K562 (cell line): ENCODE data around the gene FRMD7. TPM values are rescaled to one million over a fixed set of nuclear protein-coding genes. Genes with fewer than 3 reads are reported as not detected.

Source experiments
- ATAC-seq: fragments of 200-7000 bp; cut with Tn5 transposase; 3 replicates; pipeline ENCODE4 v1.9.1; 2020; ENCODE audit warnings: moderate library complexity
- BruUV-seq: library from RNA; stranded (reverse); fragments of 400-500 nt; replicated peaks from 2 replicates; lab custom pipeline; 2021; lab: Mats Ljungman, UMichigan
- CTCF ChIA-PET: fragments of 300-600 bp; formaldehyde crosslinking; extraction: SDS; loops from one replicate; lab custom pipeline; 2021; ENCODE audit warnings: low intra/inter-chr PET ratio; lab: Yijun Ruan, JAX
- POLR2A ChIA-PET: fragments of 300-600, 350-650 bp; sonication (Branson Sonifier 250); formaldehyde crosslinking; extraction: SDS; loops from one replicate; lab custom pipeline; 2021; ENCODE audit warnings: antibody characterized with exemption, inconsistent platforms; lab: Yijun Ruan, JAX
- DNase-seq, 4 experiments: peaks; one replicate each; pipeline versions ENCODE4 v3.0.0 to v3.0.0-alpha.2; 2011 to 2018; ENCODE audit warnings: low spot score in 3 of 4, mixed read lengths in 3 of 4; ENCODE audit errors: extremely low read depth in 1 of 4
- FAIRE-seq: peaks from 2 replicates; lab custom pipeline; 2011; peaks lifted over from hg19 to GRCh38; lab: Jason Lieb, UNC
- H2AFZ ChIP-seq: 2 replicates; pipeline ENCODE4 v1.6.0; 2011; ENCODE audit warnings: low read depth, low read length, control low read depth, inconsistent platforms
- H3K27ac ChIP-seq: fragments of 200-600 bp; 3 replicates; pipeline ENCODE4 v1.8.0; 2011; ENCODE audit warnings: low read depth, mild to moderate bottlenecking, control low read depth, inconsistent platforms, low read length, moderate library complexity, mixed read lengths; ENCODE audit errors: extremely low read depth
- H3K27me3 ChIP-seq, 2 experiments: fragments of 300-600 bp in 1 of 2; 2 replicates in 1 of 2; 3 replicates in 1 of 2; pipeline versions ENCODE4 v1.6.0 to v1.8.0; 2011; ENCODE audit warnings: inconsistent platforms in 2 of 2, low read length in 2 of 2, mild to moderate bottlenecking in 1 of 2, mixed read lengths in 1 of 2, moderate library complexity in 1 of 2; ENCODE audit not compliant: control insufficient read depth in 2 of 2, insufficient read depth in 2 of 2
- H3K36me3 ChIP-seq: fragments of 300-600 bp; 3 replicates; pipeline ENCODE4 v1.8.0; 2011; ENCODE audit warnings: mild to moderate bottlenecking, low read length, inconsistent platforms; ENCODE audit not compliant: control insufficient read depth, insufficient read depth
- H3K4me1 ChIP-seq, 2 experiments: fragments of 200-600 bp in 1 of 2; replicated peaks in 1 of 2; 2 replicates in 1 of 2; 3 replicates in 1 of 2; pipeline versions ENCODE4 v1.5.1 to v1.8.0; 2011; ENCODE audit warnings: inconsistent platforms in 2 of 2, low read length in 2 of 2, mild to moderate bottlenecking in 1 of 2, mixed read lengths in 1 of 2, moderate library complexity in 1 of 2; ENCODE audit not compliant: control insufficient read depth in 2 of 2, insufficient read depth in 2 of 2
- H3K4me2 ChIP-seq: 2 replicates; pipeline ENCODE4 v1.6.1; 2011; ENCODE audit warnings: low read length, control low read depth, inconsistent platforms, mixed read lengths; ENCODE audit not compliant: insufficient read depth
- H3K4me3 ChIP-seq: fragments of 200-600 bp; sonication (generic), shearing (Covaris generic); 2 replicates; pipeline ENCODE4 v1.5.1; 2016; ENCODE audit warnings: control low read depth, inconsistent platforms
- H3K79me2 ChIP-seq: fragments of 200-600 bp; 3 replicates; pipeline ENCODE4 v1.8.0; 2011; ENCODE audit warnings: low read length, inconsistent platforms; ENCODE audit not compliant: control insufficient read depth, insufficient read depth
- H3K9ac ChIP-seq, 2 experiments: 2 replicates each; pipeline versions ENCODE4 v1.6.0 to v1.6.1; 2011; ENCODE audit warnings: low read depth in 2 of 2, low read length in 2 of 2, control low read depth in 1 of 2, inconsistent platforms in 1 of 2, mild to moderate bottlenecking in 1 of 2, mixed read lengths in 1 of 2; ENCODE audit not compliant: insufficient read depth in 1 of 2
- H3K9me1 ChIP-seq: one replicate; pipeline ENCODE4 v1.6.0; 2011; ENCODE audit warnings: inconsistent platforms, mild to moderate bottlenecking, low read length, moderate library complexity; ENCODE audit not compliant: control insufficient read depth, insufficient read depth
- H3K9me3 ChIP-seq: replicated peaks from 2 replicates; pipeline ENCODE4 v1.5.1; 2011; ENCODE audit warnings: low read depth, low read length, inconsistent platforms; ENCODE audit not compliant: control insufficient read depth, insufficient read depth
- H4K20me1 ChIP-seq: replicated peaks from 2 replicates; pipeline ENCODE4 v1.6.1; 2011; ENCODE audit warnings: low read length, inconsistent platforms, mixed read lengths; ENCODE audit not compliant: control insufficient read depth, insufficient read depth
- ATF7 ChIP-seq: fragments of 450-650 bp; IDR thresholded peaks from 2 replicates; pipeline ENCODE4 v1.7.1; 2014; ENCODE audit warnings: mild to moderate bottlenecking, moderate library complexity
- CEBPB ChIP-seq: fragments of 450-650 bp; IDR thresholded peaks from 2 replicates; pipeline ENCODE4 v1.6.1; 2016; ENCODE audit warnings: missing genetic modification characterization, missing compliant biosample characterization
- CREM ChIP-seq: IDR thresholded peaks from 2 replicates; pipeline ENCODE4 v1.6.1; 2014; ENCODE audit warnings: antibody characterized with exemption, low read depth
- ETV6 ChIP-seq, 3 experiments: fragments of 150-350 bp in 1 of 3; sonication (generic) in 1 of 3; formaldehyde crosslinking in 1 of 3; IDR thresholded peaks; 2 replicates each; pipeline versions ENCODE4 v1.6.1 to v1.8.0; 2014 to 2022; ENCODE audit warnings: borderline replicate concordance in 2 of 3, low read depth in 2 of 3, antibody characterized with exemption in 1 of 3, low read length in 1 of 3, mild to moderate bottlenecking in 1 of 3, missing genetic modification reagents in 1 of 3
- FOXK1 ChIP-seq: sonication (generic); formaldehyde crosslinking; IDR thresholded peaks from 2 replicates; pipeline ENCODE4 v1.8.0; 2022; ENCODE audit warnings: missing genetic modification reagents, mild to moderate bottlenecking, borderline replicate concordance
- NCOR1 ChIP-seq: fragments of 450-650 bp; IDR thresholded peaks from 2 replicates; pipeline ENCODE4 v1.6.1; 2016; ENCODE audit warnings: mild to moderate bottlenecking, moderate library complexity
- NELFE ChIP-seq: IDR thresholded peaks from 2 replicates; pipeline ENCODE4 v1.6.1; 2011; ENCODE audit warnings: mild to moderate bottlenecking; ENCODE audit not compliant: insufficient read depth, insufficient read length
- PRMT5 ChIP-seq: sonication (generic); formaldehyde crosslinking; IDR thresholded peaks from 2 replicates; pipeline ENCODE4 v1.5.0; 2020; ENCODE audit warnings: missing genetic modification reagents
- ZKSCAN3 ChIP-seq: fragments of 250-450 bp; sonication (Bioruptor Pico); IDR thresholded peaks from 2 replicates; pipeline ENCODE4 v1.4.0; 2020
- ZNF586 ChIP-seq: fragments of 450-650 bp; formaldehyde crosslinking; conservative IDR thresholded peaks from 2 replicates; pipeline ENCODE4 v1.4.0; 2020; ENCODE audit warnings: mild to moderate bottlenecking, moderate library complexity
- in situ Hi-C: fragments of 300-500 bp; cut with MboI; formaldehyde crosslinking; loops from 4 replicates; pipeline ENCODE4 v1.15.0; 2018; ENCODE audit warnings: inconsistent platforms, mixed read lengths
- intact Hi-C: fragments of 100-400 bp; cut with micrococcal nuclease; formaldehyde crosslinking; loops from 2 replicates; pipeline ENCODE4 v1.14.2; 2022
- polyA plus RNA-seq, 8 experiments: library from polyadenylated mRNA; depleted of rRNA in 4 of 8; stranded (reverse) in 5 of 8; unstranded in 3 of 8; fragments of >200 nt; fragmentation: Nextera tagmentation in 2 of 8; fragmentation: Illumina TruSeq in 1 of 8; extraction: Ambion mirVana in 2 of 8; extraction: Trizol in 1 of 8; gene quantifications; 2 replicates each; pipeline versions ENCODE4 v1.2.1 to v1.2.3, GENCODE V29; 2011 to 2014; ENCODE audit warnings: inconsistent platforms in 1 of 8, missing spikeins in 1 of 8
- total RNA-seq, 7 experiments: library from RNA; depleted of rRNA in 6 of 7; stranded (reverse); fragments of >200 nt in 6 of 7; fragmentation: Illumina TruSeq in 2 of 7; extraction: Trizol in 2 of 7; gene quantifications; 2 replicates each; pipeline versions ENCODE4 v1.2.1 to v1.2.3, GENCODE V29; 2011 to 2021; ENCODE audit warnings: low replicate concordance in 1 of 7
- TF ChIP-seq, protein P1 (sequence below), 3 experiments: fragments of 200-800 bp in 1 of 3; fragments of 250-450 bp in 1 of 3; fragments of 450-650 bp in 1 of 3; sonication (Bioruptor Pico) in 1 of 3; sonication (Bioruptor generic) in 1 of 3; formaldehyde crosslinking in 1 of 3; IDR thresholded peaks; 2 replicates each; pipeline versions ENCODE4 v1.6.1 to v1.8.0; 2016 to 2022; ENCODE audit warnings: mild to moderate bottlenecking in 2 of 3, missing genetic modification characterization in 2 of 3, missing compliant biosample characterization in 1 of 3, moderate library complexity in 1 of 3
- TF ChIP-seq, protein P2 (sequence below): sonication (generic); formaldehyde crosslinking; IDR thresholded peaks from 2 replicates; pipeline ENCODE4 v1.4.0; 2020; ENCODE audit warnings: mild to moderate bottlenecking, missing genetic modification reagents

Gene FRMD7
- total and polyA plus RNA-seq, 9 of the 15 experiments (the other 6 are each of a cell fraction or from before 2014, with no cell fraction given): 0.06 to 0.09 TPM; not detected in 7

- ChIA-PET CTCF (no interaction called here), POLR2A (no interaction called here)
- H2AFZ ChIP-seq: no peak overlapping the region
- H3K4me1 ChIP-seq: no peaks in the 10 kb centered on the region
- H3K79me2 ChIP-seq: no peaks in the 10 kb centered on the region
- H3K4me3 ChIP-seq: no peak overlapping the region
- no peak overlapping the region for H3K27ac ChIP-seq
- peaks cover 0 to 5% of the 10 kb centered on the region in 2 experiments; a peak in 3 of 5 replicates for H3K27me3 ChIP-seq
- FAIRE-seq (no peak), DNase-seq (no peak), ATAC-seq (no peak)
- H3K9me1 ChIP-seq: no peaks in the 10 kb centered on the region
- H3K36me3 ChIP-seq: no peaks in the 10 kb centered on the region
- H3K9ac ChIP-seq: no peak overlapping the region
- no TSS peak for BruUV-seq
- H3K4me2 ChIP-seq: no peak overlapping the region
- no peaks in the 10 kb centered on the region for H4K20me1 ChIP-seq
- no peaks in the 10 kb centered on the region for H3K9me3 ChIP-seq
- in situ Hi-C loops: loop anchor here (10.0 to 25.0 kb wide), 2 partner anchors 126 to 523 kb away; partner anchors contain the start of gene RAP2C
- intact Hi-C loops: no loop called here
- TF ChIP-seq NCOR1 (no peak), CREM (no peak), ZKSCAN3 (CRISPR knock-in tag) (no peak), ATF7 (no peak), ETV6 (IDR thresholded peaks at IDR 0.05; ENCODE audit: borderline replicate concordance in 1 of 2, low read depth in 2 of 2, low read length in 1 of 2) (no peak), ETV6 (CRISPR knock-in tag; IDR thresholded peaks at IDR 0.05; ENCODE audit: borderline replicate concordance) (no peak), CEBPB (tag) (no peak), NELFE (no peak), ZNF586 (CRISPR knock-in tag) (no peak), PRMT5 (no peak), FOXK1 (CRISPR knock-in tag) (no peak)
- TF ChIP-seq, protein P1, sequence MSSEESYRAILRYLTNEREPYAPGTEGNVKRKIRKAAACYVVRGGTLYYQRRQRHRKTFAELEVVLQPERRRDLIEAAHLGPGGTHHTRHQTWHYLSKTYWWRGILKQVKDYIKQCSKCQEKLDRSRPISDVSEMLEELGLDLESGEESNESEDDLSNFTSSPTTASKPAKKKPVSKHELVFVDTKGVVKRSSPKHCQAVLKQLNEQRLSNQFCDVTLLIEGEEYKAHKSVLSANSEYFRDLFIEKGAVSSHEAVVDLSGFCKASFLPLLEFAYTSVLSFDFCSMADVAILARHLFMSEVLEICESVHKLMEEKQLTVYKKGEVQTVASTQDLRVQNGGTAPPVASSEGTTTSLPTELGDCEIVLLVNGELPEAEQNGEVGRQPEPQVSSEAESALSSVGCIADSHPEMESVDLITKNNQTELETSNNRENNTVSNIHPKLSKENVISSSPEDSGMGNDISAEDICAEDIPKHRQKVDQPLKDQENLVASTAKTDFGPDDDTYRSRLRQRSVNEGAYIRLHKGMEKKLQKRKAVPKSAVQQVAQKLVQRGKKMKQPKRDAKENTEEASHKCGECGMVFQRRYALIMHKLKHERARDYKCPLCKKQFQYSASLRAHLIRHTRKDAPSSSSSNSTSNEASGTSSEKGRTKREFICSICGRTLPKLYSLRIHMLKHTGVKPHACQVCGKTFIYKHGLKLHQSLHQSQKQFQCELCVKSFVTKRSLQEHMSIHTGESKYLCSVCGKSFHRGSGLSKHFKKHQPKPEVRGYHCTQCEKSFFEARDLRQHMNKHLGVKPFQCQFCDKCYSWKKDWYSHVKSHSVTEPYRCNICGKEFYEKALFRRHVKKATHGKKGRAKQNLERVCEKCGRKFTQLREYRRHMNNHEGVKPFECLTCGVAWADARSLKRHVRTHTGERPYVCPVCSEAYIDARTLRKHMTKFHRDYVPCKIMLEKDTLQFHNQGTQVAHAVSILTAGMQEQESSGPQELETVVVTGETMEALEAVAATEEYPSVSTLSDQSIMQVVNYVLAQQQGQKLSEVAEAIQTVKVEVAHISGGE (CRISPR knock-in tag; IDR thresholded peaks at IDR 0.05): no peak
- TF ChIP-seq, protein P2, sequence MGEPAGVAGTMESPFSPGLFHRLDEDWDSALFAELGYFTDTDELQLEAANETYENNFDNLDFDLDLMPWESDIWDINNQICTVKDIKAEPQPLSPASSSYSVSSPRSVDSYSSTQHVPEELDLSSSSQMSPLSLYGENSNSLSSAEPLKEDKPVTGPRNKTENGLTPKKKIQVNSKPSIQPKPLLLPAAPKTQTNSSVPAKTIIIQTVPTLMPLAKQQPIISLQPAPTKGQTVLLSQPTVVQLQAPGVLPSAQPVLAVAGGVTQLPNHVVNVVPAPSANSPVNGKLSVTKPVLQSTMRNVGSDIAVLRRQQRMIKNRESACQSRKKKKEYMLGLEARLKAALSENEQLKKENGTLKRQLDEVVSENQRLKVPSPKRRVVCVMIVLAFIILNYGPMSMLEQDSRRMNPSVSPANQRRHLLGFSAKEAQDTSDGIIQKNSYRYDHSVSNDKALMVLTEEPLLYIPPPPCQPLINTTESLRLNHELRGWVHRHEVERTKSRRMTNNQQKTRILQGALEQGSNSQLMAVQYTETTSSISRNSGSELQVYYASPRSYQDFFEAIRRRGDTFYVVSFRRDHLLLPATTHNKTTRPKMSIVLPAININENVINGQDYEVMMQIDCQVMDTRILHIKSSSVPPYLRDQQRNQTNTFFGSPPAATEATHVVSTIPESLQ (CRISPR knock-in tag): no peak
These were observed 39.0 kb downstream of the FRMD7 start for GRCh38 chrX:132088864-132089263.
